ENCODE data around the gene CMPK2.
"Not testable (repeated sequence)": the region's sequence is repeated elsewhere in the genome, so short reads cannot be mapped to it uniquely, and the experiment has no call there.

Gene CMPK2

GRCh38 chr2:6880200-6880733 lies 14.6 kb upstream of the CMPK2 start:
- no peak for DNase-seq

- no peak for DNase-seq
Observed at GRCh38 chr2:6879011-6879410, 13.3 kb upstream of the CMPK2 start.

- no peak for DNase-seq
Observed at GRCh38 chr2:6878549-6878948, 12.8 kb upstream of the CMPK2 start.

GRCh38 chr2:6877402-6878304 lies 11.9 kb upstream of the CMPK2 start, which contains the start of gene RSAD2:
Gene RSAD2 (plus strand): TSS chr2:6877777. CDS start chr2:6877801, 24 bp downstream.
- no peak for DNase-seq

- DNase-seq = no peak
Observed at GRCh38 chr2:6876309-6876708, 10.6 kb upstream of the CMPK2 start.

GRCh38 chr2:6874032-6874431 lies 8.3 kb upstream of the CMPK2 start:
- DNase-seq = no peak

- no peak for DNase-seq
Observed at GRCh38 chr2:6872394-6872793, 6.7 kb upstream of the CMPK2 start.

GRCh38 chr2:6866982-6867381 lies 1.3 kb upstream of the CMPK2 start:
- DNase-seq = no peak

GRCh38 chr2:6866275-6866671 lies 566 bp upstream of the CMPK2 start:
- DNase-seq = no peak

- no peak for DNase-seq
Observed at GRCh38 chr2:6864923-6865345, 773 bp downstream of the CMPK2 start.

- no peak for DNase-seq
Observed at GRCh38 chr2:6864231-6864754, 1.4 kb downstream of the CMPK2 start.

GRCh38 chr2:6863792-6864191 lies 1.9 kb downstream of the CMPK2 start:
- no peak for DNase-seq

- DNase-seq = no peak
Observed at GRCh38 chr2:6860296-6860695, 5.4 kb downstream of the CMPK2 start.

GRCh38 chr2:6858466-6859027 lies 7.2 kb downstream of the CMPK2 start:
- not testable (repeated sequence) for DNase-seq

GRCh38 chr2:6856548-6856920 lies 9.2 kb downstream of the CMPK2 start:
- DNase-seq = no peak

GRCh38 chr2:6855860-6856547 lies 9.7 kb downstream of the CMPK2 start:
- DNase-seq = no peak

GRCh38 chr2:6854416-6854815 lies 11.3 kb downstream of the CMPK2 start:
- no peak for DNase-seq

GRCh38 chr2:6852195-6852594 lies 13.5 kb downstream of the CMPK2 start:
- DNase-seq = no peak

- DNase-seq = no peak
Observed at GRCh38 chr2:6846967-6847681, 18.6 kb downstream of the CMPK2 start.

GRCh38 chr2:6846540-6846939 lies 19.2 kb downstream of the CMPK2 start:
- DNase-seq = no peak

GRCh38 chr2:6845903-6846302 lies 19.8 kb downstream of the CMPK2 start:
- no peak for DNase-seq

- DNase-seq = no peak
Observed at GRCh38 chr2:6845312-6845711, 20.4 kb downstream of the CMPK2 start.

All from SIG-M5 (cell line).